Esophagus muscularis mucosa (tissue), 3 donors: ENCODE measurements around the gene HSD17B1.

Experiments
- CTCF ChIP-seq, 3 experiments: fragments of 200-600 bp in 2 of 3; fragments of 450-650 bp in 1 of 3; sonication (generic) in 2 of 3; IDR thresholded peaks; one replicate each; pipeline ENCODE4 v1.5.1; 2017 to 2019; ENCODE audit warnings: antibody characterized with exemption in 3 of 3, mild to moderate bottlenecking in 2 of 3, moderate library complexity in 1 of 3
- POLR2A ChIP-seq: fragments of 450-650 bp; IDR thresholded peaks from one replicate; pipeline ENCODE4 v1.6.1; 2017; ENCODE audit warnings: antibody characterized with exemption, moderate library complexity, mild to moderate bottlenecking, low read depth

GRCh38 chr17:42536372-42537155, 16.2 kb upstream of the HSD17B1 start:
- TF ChIP-seq CTCF (IDR thresholded peaks at IDR 0.05): no peak
- TF ChIP-seq POLR2A: no peak
